Measurements from ENCODE around the gene INHA. TPM values are rescaled to one million over a fixed set of nuclear protein-coding genes. Genes with fewer than 3 reads are reported as not detected.

INHA gene, protein sequence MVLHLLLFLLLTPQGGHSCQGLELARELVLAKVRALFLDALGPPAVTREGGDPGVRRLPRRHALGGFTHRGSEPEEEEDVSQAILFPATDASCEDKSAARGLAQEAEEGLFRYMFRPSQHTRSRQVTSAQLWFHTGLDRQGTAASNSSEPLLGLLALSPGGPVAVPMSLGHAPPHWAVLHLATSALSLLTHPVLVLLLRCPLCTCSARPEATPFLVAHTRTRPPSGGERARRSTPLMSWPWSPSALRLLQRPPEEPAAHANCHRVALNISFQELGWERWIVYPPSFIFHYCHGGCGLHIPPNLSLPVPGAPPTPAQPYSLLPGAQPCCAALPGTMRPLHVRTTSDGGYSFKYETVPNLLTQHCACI
- total RNA-seq (2012; rRNA removed), result 0.25 TPM in 1 of 2 replicates, not detected in the other

DNA sequence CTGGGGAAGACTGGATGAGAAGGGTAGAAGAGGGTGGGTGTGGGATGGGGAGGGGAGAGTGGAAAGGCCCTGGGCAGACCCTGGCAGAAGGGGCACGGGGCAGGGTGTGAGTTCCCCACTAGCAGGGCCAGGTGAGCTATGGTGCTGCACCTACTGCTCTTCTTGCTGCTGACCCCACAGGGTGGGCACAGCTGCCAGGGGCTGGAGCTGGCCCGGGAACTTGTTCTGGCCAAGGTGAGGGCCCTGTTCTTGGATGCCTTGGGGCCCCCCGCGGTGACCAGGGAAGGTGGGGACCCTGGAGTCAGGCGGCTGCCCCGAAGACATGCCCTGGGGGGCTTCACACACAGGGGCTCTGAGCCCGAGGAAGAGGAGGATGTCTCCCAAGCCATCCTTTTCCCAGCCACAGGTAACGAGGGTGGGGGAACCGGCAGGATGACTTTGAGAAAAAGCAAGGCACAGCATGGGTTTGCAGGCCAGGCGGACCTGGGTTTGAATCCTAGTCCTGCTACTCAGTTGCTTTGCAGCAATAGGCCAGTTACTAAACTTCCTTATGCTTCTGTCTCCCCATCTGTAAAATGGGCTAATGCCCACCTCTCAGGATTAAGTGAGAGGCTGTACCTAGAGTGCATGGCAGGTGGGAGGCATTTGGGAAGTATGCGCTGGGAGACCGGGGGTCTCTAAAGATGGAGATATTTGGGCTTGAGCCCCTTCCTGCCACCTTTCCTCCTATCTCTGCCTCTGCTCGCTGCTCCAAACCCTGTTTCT lies at the start of gene INHA:
TSS of gene INHA (plus strand) at position 74 of the 765 bp plus-strand sequence. CDS start at position 139, 65 bp downstream.
- peak within 1 kb of the TSS; percentile 91 for H3K9ac ChIP-seq (ENCODE audit: low read depth, low read length)
- peak within 1 kb of the TSS; percentile 91 for H3K4me3 ChIP-seq (ENCODE audit: low read length)
- peaks cover 27% of the 10 kb centered on the region for H3K27me3 ChIP-seq (ENCODE audit: control insufficient read depth, insufficient read depth, low read length)
- peaks cover 15% of the 10 kb centered on the region for H3K4me1 ChIP-seq (ENCODE audit: control insufficient read depth, insufficient read depth, low read length)
- no peaks in the 10 kb centered on the region for H3K9me3 ChIP-seq (replicated peaks; ENCODE audit: low read length)
- peak within 1 kb of the TSS; percentile 95 for H3K4me2 ChIP-seq (ENCODE audit: low read length)
- H3K36me3 ChIP-seq (ENCODE audit: insufficient read depth, low read length), result peaks cover 15% of the 10 kb centered on the region

DNA sequence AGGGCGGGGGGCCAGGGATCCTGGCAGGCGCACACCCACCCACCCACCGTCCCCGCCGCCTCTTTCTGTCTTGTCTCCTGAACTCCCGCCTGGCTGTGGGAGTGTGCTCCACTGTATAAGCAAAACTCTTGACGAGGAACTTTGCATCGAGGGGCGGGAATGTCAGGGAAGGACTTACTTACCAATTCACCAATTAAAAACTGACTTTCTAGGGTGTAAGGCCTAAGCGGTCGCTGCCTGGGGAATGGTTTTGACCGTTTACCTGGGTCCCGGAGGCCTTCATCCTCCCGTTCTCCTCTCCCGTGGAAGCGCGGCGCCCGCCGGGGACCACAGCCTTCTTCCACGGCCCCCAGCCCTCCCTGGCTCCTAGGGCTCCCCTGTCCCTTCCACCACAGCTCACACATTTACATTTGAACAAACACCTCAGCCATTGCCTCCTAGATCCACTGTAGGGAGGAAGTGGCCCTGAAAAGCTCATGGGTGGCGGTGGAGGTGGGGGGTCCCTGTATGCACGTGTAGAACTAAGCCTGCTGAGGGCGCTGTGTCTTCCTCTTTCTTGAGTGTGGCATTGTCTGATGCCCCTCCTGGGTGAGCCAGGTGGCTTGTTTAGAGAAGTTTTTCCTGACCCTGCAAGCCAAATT lies 49.0 kb upstream of the INHA start:
- H3K9me3 ChIP-seq (replicated peaks; ENCODE audit: low read length), result no peaks in the 10 kb centered on the region
- H3K4me3 ChIP-seq (ENCODE audit: low read length), result no peak overlapping the region
- H3K4me2 ChIP-seq (ENCODE audit: low read length), result no peak overlapping the region
- H3K4me1 ChIP-seq (ENCODE audit: control insufficient read depth, insufficient read depth, low read length), result peaks cover 19% of the 10 kb centered on the region
- H3K36me3 ChIP-seq (ENCODE audit: insufficient read depth, low read length), result no peaks in the 10 kb centered on the region
- H3K9ac ChIP-seq (ENCODE audit: low read depth, low read length), result no peak overlapping the region
- H3K27me3 ChIP-seq (ENCODE audit: control insufficient read depth, insufficient read depth, low read length), result peaks cover 41% of the 10 kb centered on the region

DNA sequence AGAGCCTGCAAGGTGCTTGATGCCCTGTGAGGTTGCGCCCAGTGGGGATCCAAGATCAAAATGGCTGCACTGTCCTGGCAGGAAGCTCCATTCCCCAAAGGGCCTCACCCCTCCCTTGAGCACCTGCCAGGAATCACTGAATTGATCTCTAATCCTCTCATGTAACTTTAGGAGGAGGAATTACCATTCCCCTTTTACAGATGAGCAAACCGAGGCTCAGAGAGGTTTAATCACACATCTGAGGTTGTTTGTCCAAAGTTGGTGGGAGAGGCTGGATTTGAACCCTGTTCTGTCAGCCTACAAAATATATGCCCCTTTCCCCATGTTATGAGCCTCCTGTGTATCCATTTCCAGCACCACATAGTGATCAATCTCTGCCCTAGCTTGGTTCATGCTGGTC lies 47.3 kb upstream of the INHA start:
- H3K4me3 ChIP-seq (ENCODE audit: low read length), result no peak overlapping the region
- H3K9me3 ChIP-seq (replicated peaks; ENCODE audit: low read length), result no peaks in the 10 kb centered on the region
- peaks cover 55% of the 10 kb centered on the region for H3K27me3 ChIP-seq (ENCODE audit: control insufficient read depth, insufficient read depth, low read length)
- H3K36me3 ChIP-seq (ENCODE audit: insufficient read depth, low read length), result no peaks in the 10 kb centered on the region
- H3K4me2 ChIP-seq (ENCODE audit: low read length), result no peak overlapping the region
- H3K9ac ChIP-seq (ENCODE audit: low read depth, low read length), result no peak overlapping the region
- H3K4me1 ChIP-seq (ENCODE audit: control insufficient read depth, insufficient read depth, low read length), result peaks cover 19% of the 10 kb centered on the region

DNA sequence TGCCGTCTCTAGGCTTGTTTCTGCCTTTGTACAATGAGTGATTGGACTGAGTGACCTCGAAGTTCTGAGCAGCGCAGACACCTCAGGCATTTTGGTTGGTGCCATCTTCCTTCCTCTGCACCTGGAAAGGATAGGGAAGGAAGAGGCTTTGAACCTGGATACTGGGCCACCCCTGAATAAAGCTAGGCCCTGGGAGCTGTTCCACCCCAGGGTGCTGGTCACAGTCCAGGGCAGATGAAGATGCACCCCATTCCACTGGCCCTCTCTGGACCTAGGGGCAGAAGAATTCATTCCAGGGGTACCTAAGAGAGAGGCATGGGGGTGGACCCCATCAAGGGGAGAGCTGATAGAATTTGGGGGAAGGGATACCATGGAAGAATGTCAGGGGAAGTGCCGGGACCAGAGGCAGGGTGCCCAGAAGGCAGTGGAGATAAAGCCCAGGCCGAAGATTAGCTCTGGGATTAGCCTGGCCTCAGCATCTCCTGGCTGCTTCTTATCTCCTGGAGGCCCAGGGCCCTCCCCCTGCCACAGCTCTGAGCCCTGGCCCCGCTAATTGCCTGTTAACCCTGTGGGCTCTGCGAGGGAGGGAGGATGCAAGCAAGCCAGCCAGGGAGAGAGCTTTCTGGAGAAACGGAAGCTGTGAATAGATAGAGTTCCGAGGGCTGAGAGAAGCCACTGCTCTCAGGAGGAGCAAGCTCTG lies 46.4 kb upstream of the INHA start:
- Histone ChIP-seq H3K36me3 (ENCODE audit: insufficient read depth, low read length) (no peaks in the 10 kb centered on the region), H3K9ac (ENCODE audit: low read depth, low read length) (no peak overlapping the region), H3K4me3 (ENCODE audit: low read length) (no peak overlapping the region), H3K4me1 (ENCODE audit: control insufficient read depth, insufficient read depth, low read length) (peaks cover 19% of the 10 kb centered on the region), H3K9me3 (replicated peaks; ENCODE audit: low read length) (no peaks in the 10 kb centered on the region), H3K27me3 (ENCODE audit: control insufficient read depth, insufficient read depth, low read length) (peaks cover 55% of the 10 kb centered on the region), H3K4me2 (ENCODE audit: low read length) (no peak overlapping the region)

DNA sequence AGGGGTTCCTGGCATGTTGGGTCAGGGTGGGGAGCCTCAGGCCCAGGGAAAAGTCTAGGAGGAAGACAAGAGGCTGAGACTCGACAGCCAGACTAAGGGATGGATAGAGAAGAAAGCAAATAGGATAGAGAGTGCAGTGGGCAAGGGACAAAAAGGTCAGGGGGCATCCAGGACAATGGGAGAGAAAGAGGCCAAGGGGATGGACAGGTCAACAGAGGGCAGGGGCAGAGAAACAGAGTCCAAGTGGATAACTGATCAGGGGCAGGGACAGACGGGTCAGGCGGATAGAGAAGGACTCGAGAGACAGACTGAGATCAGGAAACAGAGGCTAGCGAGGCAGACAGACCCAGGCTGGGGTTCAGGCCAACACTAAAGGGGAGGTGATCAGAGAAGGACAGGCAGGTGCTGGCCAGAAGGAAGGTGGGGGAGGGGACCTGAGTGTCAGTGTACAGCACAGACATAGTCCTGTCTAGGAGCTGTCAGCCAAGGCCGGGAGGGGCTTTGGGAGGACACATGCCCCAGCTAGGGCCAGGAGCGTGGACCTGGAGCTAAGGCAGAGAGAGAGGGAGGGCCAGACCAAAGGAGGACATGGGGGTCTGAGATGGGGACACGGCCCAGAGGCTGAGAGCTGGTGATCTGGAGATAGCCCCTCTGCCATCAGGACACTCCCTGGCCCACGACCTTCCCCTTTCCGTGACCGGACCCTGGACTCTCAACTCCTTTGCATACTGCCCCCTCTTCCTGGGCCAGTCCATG lies 45.6 kb upstream of the INHA start:
- peaks cover 12% of the 10 kb centered on the region for H3K4me1 ChIP-seq (ENCODE audit: control insufficient read depth, insufficient read depth, low read length)
- no peaks in the 10 kb centered on the region for H3K9me3 ChIP-seq (replicated peaks; ENCODE audit: low read length)
- H3K36me3 ChIP-seq (ENCODE audit: insufficient read depth, low read length), result no peaks in the 10 kb centered on the region
- H3K4me2 ChIP-seq (ENCODE audit: low read length), result no peak overlapping the region
- H3K4me3 ChIP-seq (ENCODE audit: low read length), result no peak overlapping the region
- peaks cover 57% of the 10 kb centered on the region for H3K27me3 ChIP-seq (ENCODE audit: control insufficient read depth, insufficient read depth, low read length)
- no peak overlapping the region for H3K9ac ChIP-seq (ENCODE audit: low read depth, low read length)

DNA sequence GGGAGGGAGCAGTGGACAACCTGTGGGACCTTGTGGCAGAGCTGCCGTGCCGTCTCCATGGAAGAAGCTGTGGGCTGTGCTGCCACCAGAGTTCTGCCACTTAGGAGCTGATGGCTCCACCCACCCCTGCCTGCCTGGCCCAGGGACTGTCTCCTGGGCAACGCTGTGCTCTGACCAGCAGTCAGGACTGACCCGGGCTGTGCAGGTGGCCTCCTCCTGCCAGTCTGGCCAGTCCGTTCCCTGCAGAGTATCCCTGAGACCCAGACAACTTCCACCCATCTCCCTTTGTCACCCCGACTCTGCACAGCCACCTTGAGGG lies 45.1 kb upstream of the INHA start:
- no peak overlapping the region for H3K4me3 ChIP-seq (ENCODE audit: low read length)
- no peaks in the 10 kb centered on the region for H3K36me3 ChIP-seq (ENCODE audit: insufficient read depth, low read length)
- peaks cover 6% of the 10 kb centered on the region for H3K4me1 ChIP-seq (ENCODE audit: control insufficient read depth, insufficient read depth, low read length)
- H3K27me3 ChIP-seq (ENCODE audit: control insufficient read depth, insufficient read depth, low read length), result peaks cover 59% of the 10 kb centered on the region
- no peak overlapping the region for H3K9ac ChIP-seq (ENCODE audit: low read depth, low read length)
- no peaks in the 10 kb centered on the region for H3K9me3 ChIP-seq (replicated peaks; ENCODE audit: low read length)
- no peak overlapping the region for H3K4me2 ChIP-seq (ENCODE audit: low read length)

DNA sequence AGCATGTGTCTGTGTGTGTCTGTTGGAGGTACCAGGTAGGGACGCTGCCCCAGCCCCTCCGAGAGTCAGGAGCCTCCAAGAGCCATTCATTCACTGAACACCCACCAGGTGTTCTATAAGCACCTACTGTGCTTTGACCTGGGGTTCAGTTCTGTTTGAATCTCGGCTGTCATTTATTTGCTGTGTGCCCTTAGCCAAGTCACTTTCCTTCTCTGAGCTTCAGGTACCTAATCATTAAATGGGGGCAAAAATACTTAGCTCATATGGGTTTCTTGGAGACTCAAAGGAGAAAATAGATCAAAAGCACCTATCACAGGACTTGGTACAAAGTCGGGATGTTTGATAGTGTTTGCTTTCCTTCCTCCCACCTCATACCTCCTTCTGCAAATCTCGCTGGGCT lies 44.6 kb upstream of the INHA start:
- H3K4me1 ChIP-seq (ENCODE audit: control insufficient read depth, insufficient read depth, low read length), result peaks cover 3% of the 10 kb centered on the region
- no peak overlapping the region for H3K9ac ChIP-seq (ENCODE audit: low read depth, low read length)
- H3K36me3 ChIP-seq (ENCODE audit: insufficient read depth, low read length), result no peaks in the 10 kb centered on the region
- peaks cover 59% of the 10 kb centered on the region for H3K27me3 ChIP-seq (ENCODE audit: control insufficient read depth, insufficient read depth, low read length)
- H3K4me3 ChIP-seq (ENCODE audit: low read length), result no peak overlapping the region
- no peak overlapping the region for H3K4me2 ChIP-seq (ENCODE audit: low read length)
- H3K9me3 ChIP-seq (replicated peaks; ENCODE audit: low read length), result no peaks in the 10 kb centered on the region

DNA sequence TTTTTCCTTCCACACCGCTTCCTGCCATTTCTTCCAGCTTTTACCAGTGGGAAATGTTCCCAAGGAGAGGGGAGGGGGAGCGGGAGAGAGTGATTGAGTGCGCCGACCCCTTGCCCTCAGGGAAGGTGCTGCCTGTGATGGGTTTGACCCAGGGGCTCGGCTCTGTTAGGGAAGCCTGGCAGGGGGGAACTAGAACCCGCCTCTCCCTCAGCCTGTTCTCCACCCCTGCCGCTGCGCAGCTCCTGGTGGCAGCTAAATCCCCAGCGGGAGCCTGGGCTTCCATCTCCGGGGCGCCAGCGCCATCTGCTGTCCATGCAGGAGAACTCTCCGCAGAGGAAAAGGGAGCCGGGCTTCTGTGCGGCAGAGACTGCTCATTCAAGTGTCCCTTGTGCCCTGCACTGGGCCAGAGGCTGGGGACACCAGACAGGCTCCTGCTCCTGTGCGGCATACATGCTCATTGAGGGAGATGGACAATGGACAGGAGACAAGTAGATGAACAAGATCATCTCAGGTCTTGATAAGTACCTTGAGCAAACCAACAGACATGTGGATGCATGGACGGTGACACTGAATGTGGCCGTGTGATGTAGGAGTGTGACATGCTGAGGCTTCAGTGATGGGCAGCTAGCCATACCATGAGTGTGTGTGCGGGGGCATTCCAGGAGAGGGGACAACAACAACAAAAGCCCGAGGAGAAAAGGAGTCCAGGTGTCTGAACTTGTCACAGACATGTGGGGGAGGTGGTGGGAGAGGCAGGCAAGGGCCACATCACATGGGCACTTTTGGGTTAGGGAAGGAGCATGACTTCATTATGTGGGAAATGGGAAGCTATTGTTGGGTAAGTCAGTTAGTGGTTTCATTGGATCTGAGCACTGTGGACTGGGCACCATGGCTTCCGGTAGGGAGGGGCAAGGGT lies 41.8 kb upstream of the INHA start:
- Histone ChIP-seq H3K9ac (ENCODE audit: low read depth, low read length) (no peak overlapping the region), H3K36me3 (ENCODE audit: insufficient read depth, low read length) (no peaks in the 10 kb centered on the region), H3K9me3 (replicated peaks; ENCODE audit: low read length) (no peaks in the 10 kb centered on the region), H3K4me1 (ENCODE audit: control insufficient read depth, insufficient read depth, low read length) (no peaks in the 10 kb centered on the region), H3K4me3 (ENCODE audit: low read length) (peak overlapping the region; percentile 42), H3K27me3 (ENCODE audit: control insufficient read depth, insufficient read depth, low read length) (peaks cover 43% of the 10 kb centered on the region), H3K4me2 (ENCODE audit: low read length) (peak overlapping the region; percentile 70)

DNA sequence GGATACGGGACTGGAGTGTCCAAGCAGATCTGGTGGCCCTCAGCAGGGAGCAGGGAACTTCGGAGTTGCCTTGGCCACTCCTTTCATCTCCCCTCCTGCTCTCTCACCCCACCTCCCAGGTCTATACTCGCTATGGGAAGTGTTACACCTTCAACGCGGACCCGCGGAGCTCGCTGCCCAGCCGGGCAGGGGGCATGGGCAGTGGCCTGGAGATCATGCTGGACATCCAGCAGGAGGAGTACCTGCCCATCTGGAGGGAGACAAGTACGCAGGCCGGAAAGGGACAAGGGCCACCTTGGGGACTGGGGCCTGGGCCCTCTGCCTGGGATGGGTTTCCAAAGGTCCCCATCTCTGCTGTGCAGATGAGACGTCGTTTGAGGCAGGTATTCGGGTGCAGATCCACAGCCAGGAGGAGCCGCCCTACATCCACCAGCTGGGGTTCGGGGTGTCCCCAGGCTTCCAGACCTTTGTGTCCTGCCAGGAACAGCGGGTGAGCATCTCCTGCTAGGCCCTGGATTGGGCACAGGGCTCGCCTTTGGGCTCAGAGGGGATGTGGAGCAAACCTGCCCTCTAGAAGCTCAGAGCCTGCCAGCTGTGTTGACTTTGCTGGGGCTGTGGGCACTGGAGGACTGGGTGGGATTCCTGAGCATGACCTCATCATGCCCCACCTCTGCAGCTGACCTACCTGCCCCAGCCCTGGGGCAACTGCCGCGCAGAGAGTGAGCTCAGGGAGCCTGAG lies 40.3 kb upstream of the INHA start:
- no peak overlapping the region for H3K9ac ChIP-seq (ENCODE audit: low read depth, low read length)
- no peaks in the 10 kb centered on the region for H3K4me1 ChIP-seq (ENCODE audit: control insufficient read depth, insufficient read depth, low read length)
- H3K36me3 ChIP-seq (ENCODE audit: insufficient read depth, low read length), result no peaks in the 10 kb centered on the region
- H3K9me3 ChIP-seq (replicated peaks; ENCODE audit: low read length), result no peaks in the 10 kb centered on the region
- peaks cover 32% of the 10 kb centered on the region for H3K27me3 ChIP-seq (ENCODE audit: control insufficient read depth, insufficient read depth, low read length)
- no peak overlapping the region for H3K4me3 ChIP-seq (ENCODE audit: low read length)
- no peak overlapping the region for H3K4me2 ChIP-seq (ENCODE audit: low read length)

DNA sequence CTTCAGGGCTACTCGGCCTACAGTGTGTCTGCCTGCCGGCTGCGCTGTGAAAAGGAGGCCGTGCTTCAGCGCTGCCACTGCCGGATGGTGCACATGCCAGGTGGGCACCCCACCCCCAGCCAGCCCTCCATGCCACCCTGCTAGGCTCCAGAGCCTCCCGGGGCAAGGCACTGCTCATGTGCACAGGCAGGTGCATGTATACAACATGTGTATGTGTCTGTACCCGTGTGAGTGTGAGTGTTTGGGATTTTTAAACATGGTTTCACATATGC lies 39.8 kb upstream of the INHA start:
- H3K4me3 ChIP-seq (ENCODE audit: low read length), result no peak overlapping the region
- no peak overlapping the region for H3K4me2 ChIP-seq (ENCODE audit: low read length)
- H3K9me3 ChIP-seq (replicated peaks; ENCODE audit: low read length), result no peaks in the 10 kb centered on the region
- peaks cover 26% of the 10 kb centered on the region for H3K27me3 ChIP-seq (ENCODE audit: control insufficient read depth, insufficient read depth, low read length)
- H3K4me1 ChIP-seq (ENCODE audit: control insufficient read depth, insufficient read depth, low read length), result no peaks in the 10 kb centered on the region
- H3K36me3 ChIP-seq (ENCODE audit: insufficient read depth, low read length), result no peaks in the 10 kb centered on the region
- no peak overlapping the region for H3K9ac ChIP-seq (ENCODE audit: low read depth, low read length)

Measured in skeletal muscle satellite cell (primary cell).